CD4-positive, alpha-beta T cell treated with Interleukin-4 for 1 hour (primary cell): Measurements from ENCODE around the gene SLC2A9.

Source experiments
- DNase-seq, 2 donors: peaks; one replicate each; pipeline ENCODE4 v3.0.0-alpha.2; 2020 to 2022

SLC2A9 gene

GRCh38 chr4:9880406-9881197 lies 140.7 kb downstream of the SLC2A9 start:
- DNase-seq = no peak

- no peak for DNase-seq
Measured at GRCh38 chr4:9877123-9877522, 144.2 kb downstream of the SLC2A9 start.

GRCh38 chr4:9875516-9875915 lies 145.8 kb downstream of the SLC2A9 start:
- peak in 1 of 2 donors; percentile 10 for DNase-seq

- no peak for DNase-seq
Measured at GRCh38 chr4:9874385-9874784, 146.9 kb downstream of the SLC2A9 start.

GRCh38 chr4:9870165-9870790 lies 151.0 kb downstream of the SLC2A9 start:
- no peak for DNase-seq

GRCh38 chr4:9867751-9868425 lies 153.4 kb downstream of the SLC2A9 start:
- DNase-seq = no peak

- DNase-seq = no peak
Measured at GRCh38 chr4:9866931-9867330, 154.4 kb downstream of the SLC2A9 start.

- no peak for DNase-seq
Measured at GRCh38 chr4:9861561-9861960, 159.7 kb downstream of the SLC2A9 start.

- DNase-seq = no peak
Measured at GRCh38 chr4:9859810-9860209, 161.5 kb downstream of the SLC2A9 start.

- DNase-seq = no peak
Measured at GRCh38 chr4:9849538-9849920, 171.8 kb downstream of the SLC2A9 start.

- no peak for DNase-seq
Measured at GRCh38 chr4:9847968-9848748, 173.1 kb downstream of the SLC2A9 start.

- no peak for DNase-seq
Measured at GRCh38 chr4:9845791-9846493, 175.4 kb downstream of the SLC2A9 start.

GRCh38 chr4:9841072-9841471 lies 180.2 kb downstream of the SLC2A9 start:
- DNase-seq = no peak

GRCh38 chr4:9835430-9835829 lies 185.9 kb downstream of the SLC2A9 start:
- DNase-seq = no peak

- no peak for DNase-seq
Measured at GRCh38 chr4:9833421-9833820, 187.9 kb downstream of the SLC2A9 start.

- DNase-seq = no peak
Measured at GRCh38 chr4:9832640-9833039, 188.7 kb downstream of the SLC2A9 start.

GRCh38 chr4:9826551-9826950 lies 194.7 kb downstream of the SLC2A9 start:
- DNase-seq = no peak

GRCh38 chr4:9825049-9825448 lies 196.2 kb downstream of the SLC2A9 start:
- DNase-seq = no peak

- no peak for DNase-seq
Measured at GRCh38 chr4:9820343-9820742, 201.0 kb downstream of the SLC2A9 start.

GRCh38 chr4:9816285-9816684 lies 205.0 kb downstream of the SLC2A9 start:
- DNase-seq = no peak

- DNase-seq = no peak
Measured at GRCh38 chr4:9812501-9813340, 208.6 kb downstream of the SLC2A9 start.

- DNase-seq = no peak
Measured at GRCh38 chr4:9811806-9812205, 209.5 kb downstream of the SLC2A9 start.
